IMR-90 (cell line): ENCODE measurements around the gene TIGD3. TPM values are rescaled to one million over a fixed set of nuclear protein-coding genes. Genes with fewer than 3 reads are reported as not detected.

ENCODE experiments used
- ATAC-seq: fragments of 200-7000 bp; cut with Tn5 transposase; 2 replicates; pipeline ENCODE4 v1.9.1; 2020; ENCODE audit warnings: low read depth, mild to moderate bottlenecking, moderate library complexity
- BruUV-seq: library from RNA; stranded (reverse); fragments of 400-500 nt; replicated peaks from 2 replicates; lab custom pipeline; 2021; lab: Mats Ljungman, UMichigan
- CTCF ChIA-PET: fragments of 300-600 bp; formaldehyde crosslinking; extraction: SDS; loops from one replicate; lab custom pipeline; 2021; ENCODE audit warnings: antibody characterized with exemption; lab: Yijun Ruan, JAX
- POLR2A ChIA-PET: fragments of 300-600 bp; sonication (Branson Sonifier 250); formaldehyde crosslinking; loops from one replicate; lab custom pipeline; 2022; ENCODE audit warnings: antibody characterized with exemption; ENCODE audit not compliant: unreplicated experiment; lab: Charles Lee
- DNase-seq: peaks from one replicate; pipeline ENCODE4 v3.0.0; 2013
- H2AFZ ChIP-seq: replicated peaks from 2 replicates; pipeline ENCODE3; 2013; ENCODE audit warnings: low read length, mild to moderate bottlenecking; ENCODE audit not compliant: poor library complexity
- H2AK5ac ChIP-seq: 2 replicates; pipeline ENCODE4 v1.6.1; 2013; ENCODE audit warnings: low read depth, low read length, inconsistent platforms
- H2AK9ac ChIP-seq: replicated peaks from 2 replicates; pipeline ENCODE3; 2013; ENCODE audit warnings: mild to moderate bottlenecking, low read depth, low read length, moderate library complexity; ENCODE audit not compliant: poor library complexity
- H2BK120ac ChIP-seq: 2 replicates; pipeline ENCODE4 v1.6.1; 2013; ENCODE audit warnings: low read depth, low read length, inconsistent platforms
- H2BK15ac ChIP-seq: 3 replicates; pipeline ENCODE4 v1.6.1; 2013; ENCODE audit warnings: low read depth, low read length, inconsistent platforms
- H2BK20ac ChIP-seq: 2 replicates; pipeline ENCODE4 v1.6.1; 2013; ENCODE audit warnings: low read depth, mild to moderate bottlenecking, inconsistent platforms, low read length, moderate library complexity
- H2BK5ac ChIP-seq: 2 replicates; pipeline ENCODE4 v1.6.1; 2013; ENCODE audit warnings: mild to moderate bottlenecking, low read depth, low read length, inconsistent platforms; ENCODE audit not compliant: poor library complexity, severe bottlenecking
- H3K14ac ChIP-seq: replicated peaks from 2 replicates; pipeline ENCODE4 v1.6.1; 2013; ENCODE audit warnings: low read depth, low read length, inconsistent platforms
- H3K18ac ChIP-seq: 2 replicates; pipeline ENCODE4 v1.6.1; 2013; ENCODE audit warnings: low read depth, low read length, control low read depth
- H3K23ac ChIP-seq: 2 replicates; pipeline ENCODE4 v1.6.1; 2013; ENCODE audit warnings: low read depth, low read length, inconsistent platforms
- H3K27ac ChIP-seq: 2 replicates; pipeline ENCODE4 v1.5.1; 2013; ENCODE audit warnings: mild to moderate bottlenecking, control low read depth, low read length; ENCODE audit not compliant: insufficient read depth
- H3K27me3 ChIP-seq: 2 replicates; pipeline ENCODE4 v1.6.1; 2013; ENCODE audit warnings: low read length; ENCODE audit not compliant: control insufficient read depth, insufficient read depth
- H3K36me3 ChIP-seq: 2 replicates; pipeline ENCODE4 v1.6.1; 2013; ENCODE audit warnings: low read length, mixed read lengths; ENCODE audit not compliant: control insufficient read depth, insufficient read depth
- H3K4ac ChIP-seq: 2 replicates; pipeline ENCODE4 v1.6.1; 2013; ENCODE audit warnings: low read depth, low read length, inconsistent platforms
- H3K4me1 ChIP-seq: 2 replicates; pipeline ENCODE4 v1.6.1; 2013; ENCODE audit warnings: low read length, mixed read lengths; ENCODE audit not compliant: control insufficient read depth, insufficient read depth
- H3K4me2 ChIP-seq: 2 replicates; pipeline ENCODE4 v1.6.1; 2013; ENCODE audit warnings: low read depth, mild to moderate bottlenecking, control low read depth, low read length, moderate library complexity
- H3K4me3 ChIP-seq: 2 replicates; pipeline ENCODE4 v1.5.1; 2013; ENCODE audit warnings: low read depth, mild to moderate bottlenecking, control low read depth, low read length, moderate library complexity; ENCODE audit not compliant: insufficient read depth
- H3K56ac ChIP-seq: 2 replicates; pipeline ENCODE4 v1.6.1; 2013; ENCODE audit warnings: low read length, inconsistent platforms; ENCODE audit not compliant: insufficient read depth; ENCODE audit errors: extremely low read depth
- H3K79me1 ChIP-seq, 2 experiments: 2 replicates each; pipeline ENCODE4 v1.6.1; 2013; ENCODE audit warnings: low read length in 2 of 2, inconsistent platforms in 1 of 2, low read depth in 1 of 2
- H3K9ac ChIP-seq: 2 replicates; pipeline ENCODE4 v1.6.1; 2013; ENCODE audit warnings: low read depth, low read length, control low read depth
- H3K9me1 ChIP-seq: 2 replicates; pipeline ENCODE4 v1.6.1; 2013; ENCODE audit warnings: low read length, inconsistent platforms; ENCODE audit not compliant: insufficient read depth
- H3K9me3 ChIP-seq: 2 replicates; pipeline ENCODE4 v1.6.1; 2013; ENCODE audit warnings: low read length; ENCODE audit not compliant: control insufficient read depth, insufficient read depth
- H4K20me1 ChIP-seq: 2 replicates; pipeline ENCODE4 v1.6.1; 2013; ENCODE audit warnings: low read length, inconsistent platforms; ENCODE audit not compliant: insufficient read depth
- H4K5ac ChIP-seq: 2 replicates; pipeline ENCODE4 v1.6.1; 2013; ENCODE audit warnings: mild to moderate bottlenecking, low read depth, low read length, control low read depth
- H4K8ac ChIP-seq, 2 experiments: 2 replicates each; pipeline ENCODE4 v1.6.1; 2013; ENCODE audit warnings: low read depth in 2 of 2, low read length in 2 of 2, control low read depth in 1 of 2, inconsistent platforms in 1 of 2
- H4K91ac ChIP-seq: 2 replicates; pipeline ENCODE4 v1.6.1; 2013; ENCODE audit warnings: low read depth, low read length, inconsistent platforms; ENCODE audit not compliant: insufficient read depth
- BHLHE40 ChIP-seq: fragments of 150-350 bp; IDR thresholded peaks from 2 replicates; pipeline ENCODE4 v1.6.1; 2016; ENCODE audit warnings: mild to moderate bottlenecking, low read depth, low read length
- CEBPB ChIP-seq: IDR thresholded peaks from 2 replicates; pipeline ENCODE4 v1.6.1; 2012; ENCODE audit warnings: low read depth, low read length, improper control_type of control experiment
- ELK1 ChIP-seq: fragments of 150-350 bp; IDR thresholded peaks from 2 replicates; pipeline ENCODE4 v1.6.1; 2016; ENCODE audit warnings: low read depth, mild to moderate bottlenecking, low read length, moderate library complexity, borderline replicate concordance
- RAD21 ChIP-seq: IDR thresholded peaks from 2 replicates; pipeline ENCODE4 v1.6.1; 2012; ENCODE audit warnings: low read length, improper control_type of control experiment
- RFX5 ChIP-seq: IDR thresholded peaks from 2 replicates; pipeline ENCODE4 v1.8.0; 2012; ENCODE audit warnings: low read depth, mild to moderate bottlenecking, low read length, moderate library complexity
- WGBS, 2 experiments: methylation state at CpG; one replicate each; pipeline versions ENCODE4 v1.1.5 to v1.1.7; 2013; ENCODE audit warnings: missing lambda C conversion rate in 2 of 2; ENCODE audit not compliant: insufficient read length in 1 of 2; ENCODE audit errors: extremely low coverage in 2 of 2; 5-methylcytosine and 5-hydroxymethylcytosine counted together
- dilution Hi-C: fragments of 300-500 bp; cut with HindIII; formaldehyde crosslinking; loops from one replicate; pipeline ENCODE4 v1.14.3; 2018; ENCODE audit warnings: low sequenced_read_pairs; ENCODE audit not compliant: unreplicated experiment
- in situ Hi-C: fragments of 300-500 bp; cut with MboI; formaldehyde crosslinking; loops from 3 replicates; pipeline ENCODE4 v1.14.3; 2019; ENCODE audit warnings: low sequenced_read_pairs, inconsistent platforms, mixed read lengths
- intact Hi-C: fragments of 100-400 bp; cut with micrococcal nuclease; formaldehyde crosslinking; loops from 2 replicates; pipeline ENCODE4 v1.10.0; 2022
- polyA plus RNA-seq, 3 experiments: library from polyadenylated mRNA; depleted of rRNA; stranded (reverse); fragments of >200 nt; gene quantifications; 2 replicates each; pipeline ENCODE4 v1.2.3, GENCODE V29; 2012; ENCODE audit warnings: low replicate concordance in 1 of 3
- total RNA-seq: library from RNA; depleted of rRNA; stranded (reverse); fragments of >200 nt; gene quantifications from 2 replicates; pipeline ENCODE4 v1.2.3, GENCODE V29; 2012

Gene TIGD3
- total and polyA plus RNA-seq, 2 of the 4 experiments (the other 2 are of a cell fraction): 0.12 TPM; not detected in 1

DNA sequence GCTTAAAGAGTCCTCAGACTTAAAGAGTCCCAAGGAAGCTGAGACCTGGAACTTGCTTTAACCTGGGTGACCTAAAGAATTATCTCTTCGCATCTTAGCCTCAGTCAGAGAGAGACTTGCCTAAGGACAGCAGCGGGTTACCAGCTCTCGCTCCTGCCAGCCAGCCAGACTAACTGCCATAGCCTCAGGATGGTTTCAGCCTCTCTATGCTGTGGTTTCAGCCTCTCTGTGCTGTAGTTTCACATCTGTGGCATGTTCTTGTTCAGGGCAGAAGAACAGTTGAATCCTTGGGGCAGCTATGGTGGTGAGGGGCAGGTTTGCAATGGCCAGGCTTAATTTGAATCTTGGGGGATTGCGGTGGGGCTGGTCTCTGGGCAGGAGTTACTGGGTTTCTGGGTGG lies 34.2 kb downstream of the TIGD3 start:
- CTCF ChIA-PET: no interaction called here
- no peak overlapping the region for H3K4me3 ChIP-seq
- 100% methylated on average over 1 of the region's 4 CpGs; no CpG with 5 or more reads in 1 of the 2 experiments for WGBS, 2 experiments

More for the DNA sequence above, 34.2 kb downstream of the TIGD3 start:
- no peak overlapping the region for H4K8ac ChIP-seq
- H2BK5ac ChIP-seq: no peak overlapping the region
- no peaks in the 10 kb centered on the region for H3K9me3 ChIP-seq
- ATAC-seq: no peak
- intact Hi-C loops (no loop called here), in situ Hi-C loops (no loop called here), dilution Hi-C loops (no loop called here)
- no peak overlapping the region for H3K9ac ChIP-seq
- H3K9me1 ChIP-seq: peaks cover 28% of the 10 kb centered on the region
- POLR2A ChIA-PET: interaction anchor here (0.6 to 2.8 kb wide), 4 partner anchors 30 to 110 kb away, joined by 3 to 14 read pairs (median 3); partner anchors contain the start of gene MALAT1
- peak overlapping the region; percentile 43; the same call in 1 of the 2 replicates for H3K14ac ChIP-seq
- peak overlapping the region; percentile 38; the same call in 1 of the 2 replicates for H2AK5ac ChIP-seq
- no peak overlapping the region for H3K27ac ChIP-seq
- no peak overlapping the region for H2AK9ac ChIP-seq
- no peak overlapping the region for H2AFZ ChIP-seq
- H3K18ac ChIP-seq: no peak overlapping the region
- peaks cover 8% of the 10 kb centered on the region; the same call in 1 of the 2 replicates for H4K20me1 ChIP-seq
- H3K36me3 ChIP-seq: peaks cover 20% of the 10 kb centered on the region; the same call in 1 of the 2 replicates
- no peak overlapping the region for H2BK20ac ChIP-seq
- peak overlapping the region; percentile 12; the same call in 1 of the 2 replicates for H3K4me2 ChIP-seq
- peaks cover 38% of the 10 kb centered on the region for H3K4me1 ChIP-seq
- no peaks in the 10 kb centered on the region for H3K27me3 ChIP-seq
- no peak overlapping the region for H4K91ac ChIP-seq
- H3K79me1 ChIP-seq: peaks cover 31 to 86% of the 10 kb centered on the region in 2 experiments
- H4K5ac ChIP-seq: no peak overlapping the region
- no peak overlapping the region for H2BK15ac ChIP-seq
- H3K23ac ChIP-seq: peak overlapping the region; percentile 41
- no TSS peak for BruUV-seq
- no peak overlapping the region for H3K56ac ChIP-seq
- no peak overlapping the region for H2BK120ac ChIP-seq
- no peak for TF ChIP-seq RAD21
- TF ChIP-seq CEBPB: no peak
- TF ChIP-seq ELK1: no peak
- TF ChIP-seq RFX5: no peak
- no peak for TF ChIP-seq BHLHE40
- peak overlapping the region; percentile 19; the same call in 1 of the 2 replicates for H3K4ac ChIP-seq
- DNase-seq: no peak
